Measurements from ENCODE around the gene CELF4.

CELF4 gene

DNA sequence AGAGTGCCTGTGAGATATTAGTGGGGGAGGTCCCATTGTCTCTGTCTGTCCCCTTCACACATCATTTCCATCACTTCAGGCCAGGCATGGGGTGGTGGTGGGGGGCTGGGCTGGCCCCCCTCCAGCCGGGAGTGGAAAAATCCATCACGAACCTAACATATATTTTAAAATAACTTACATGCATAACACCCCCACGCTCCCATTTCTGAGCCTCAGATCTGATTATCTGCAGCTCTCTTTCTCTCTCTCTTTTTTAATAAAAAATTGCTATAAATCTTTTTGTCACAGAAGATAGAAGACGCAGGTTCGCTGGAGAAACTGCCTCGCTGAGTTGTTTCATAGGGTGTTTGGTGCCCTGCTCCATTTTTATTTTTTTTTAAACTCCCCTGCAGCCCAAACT, 159.8 kb downstream of the CELF4 start:
- FAIRE-seq = no peak

DNA sequence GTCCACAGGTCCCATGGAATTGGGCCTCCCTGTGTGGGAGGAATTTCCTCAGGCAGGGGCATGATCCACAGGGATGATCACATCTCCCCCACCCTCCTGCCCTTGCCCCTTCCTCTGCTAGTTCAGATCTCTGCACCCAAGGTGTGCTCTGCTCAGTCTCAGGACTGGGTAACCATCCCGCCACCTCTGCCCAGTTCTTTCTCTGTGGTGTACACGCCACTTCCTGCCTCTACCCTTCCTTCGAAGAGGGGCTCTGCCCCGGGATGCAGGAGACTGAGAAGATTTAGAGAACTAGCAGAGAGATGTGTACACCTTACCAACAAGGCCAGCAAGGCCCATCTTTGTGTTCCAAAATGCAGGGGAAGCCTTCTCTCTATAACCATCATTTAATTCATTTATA, 160.4 kb downstream of the CELF4 start:
- no peak for FAIRE-seq

DNA sequence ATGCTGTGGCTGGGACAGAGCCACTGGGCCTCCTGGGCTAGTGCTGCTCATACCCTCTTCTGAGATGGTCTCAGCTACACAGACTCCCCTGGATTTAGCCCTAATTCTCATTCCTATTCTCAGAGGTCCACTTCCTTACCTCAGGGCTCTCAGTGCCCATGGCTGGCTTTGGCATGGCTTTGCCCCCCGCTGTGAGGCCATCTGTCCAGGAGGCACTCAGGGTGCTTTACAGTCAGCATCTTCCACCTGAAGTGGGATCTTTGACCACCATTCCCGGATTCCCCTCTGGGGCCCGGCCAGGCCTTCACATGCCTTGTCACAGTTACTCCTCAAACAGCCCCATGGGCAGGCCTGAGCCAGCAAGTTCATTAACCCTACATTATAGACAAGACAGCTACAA, 161.8 kb downstream of the CELF4 start:
- no peak for FAIRE-seq

DNA sequence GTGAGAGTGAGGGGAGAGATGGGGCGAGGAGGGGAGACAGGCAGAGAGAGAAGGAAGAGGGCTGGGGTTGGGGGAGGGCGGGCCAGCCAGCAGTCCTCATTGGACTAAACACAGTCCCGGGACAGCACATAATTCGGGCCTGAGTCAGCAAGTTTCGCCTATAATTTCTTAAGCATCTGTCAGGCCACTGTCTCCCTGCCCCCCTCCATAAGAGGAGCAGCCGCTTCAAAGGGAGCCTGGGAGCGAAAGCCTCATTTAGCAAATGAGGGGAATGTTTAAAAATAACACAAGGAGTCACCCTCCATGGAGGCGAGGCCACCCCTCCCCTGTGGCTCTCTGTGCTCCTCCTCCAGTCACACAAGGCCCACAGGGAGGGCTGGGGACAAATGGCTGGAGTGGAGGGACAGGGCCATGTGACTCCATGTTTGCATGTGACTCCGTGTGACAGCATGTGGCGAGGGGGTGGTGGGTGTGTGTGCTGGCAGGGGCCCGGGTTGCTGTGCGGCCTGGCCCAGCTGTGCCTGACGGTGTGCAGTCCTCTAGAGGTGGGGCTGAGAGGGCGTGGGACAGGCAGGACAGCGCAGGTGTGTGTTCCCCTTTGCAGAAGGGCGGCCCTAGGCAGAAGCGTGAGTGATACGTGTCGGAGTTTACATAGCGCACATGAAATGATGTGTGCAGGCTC, 162.4 kb downstream of the CELF4 start:
- FAIRE-seq = no peak

DNA sequence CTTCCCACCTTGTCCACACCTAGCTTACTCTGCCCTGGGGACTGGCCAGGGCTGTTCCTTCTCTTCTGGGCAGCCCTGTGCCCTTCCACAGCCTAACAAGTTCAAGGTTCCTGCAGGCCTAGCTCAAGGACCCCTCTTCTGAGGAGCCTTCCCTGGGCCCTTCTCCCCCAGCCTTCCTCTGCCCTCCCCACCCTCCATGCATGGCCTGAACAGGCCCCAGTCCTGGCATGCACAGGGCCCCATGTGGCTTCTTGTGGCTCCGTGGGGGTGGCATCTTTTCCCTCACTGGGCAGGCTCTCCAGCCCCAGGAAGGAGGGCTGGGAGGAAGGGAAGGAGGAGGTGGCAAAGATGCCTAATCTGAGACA, 162.9 kb downstream of the CELF4 start:
- FAIRE-seq = no peak

DNA sequence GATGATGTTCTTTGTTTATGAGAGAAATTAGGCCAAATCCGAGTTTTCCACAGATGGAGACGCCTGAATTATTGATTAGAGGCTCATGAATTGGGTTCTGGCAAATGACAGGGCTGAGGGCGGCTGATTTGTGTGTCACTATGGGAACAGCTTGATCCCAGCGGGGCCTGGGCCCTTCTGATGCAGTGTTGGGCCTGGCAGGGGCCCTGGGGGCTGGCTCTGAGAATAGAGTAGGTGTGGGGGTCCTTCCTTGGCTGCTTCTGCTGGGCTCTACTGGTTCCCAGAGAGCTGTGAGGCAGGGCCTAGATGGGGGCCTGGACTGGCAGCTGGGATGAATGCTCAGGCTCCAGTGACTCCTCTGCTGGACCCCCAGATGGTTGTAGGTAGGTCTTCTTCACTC, 164.8 kb downstream of the CELF4 start:
- FAIRE-seq = no peak

DNA sequence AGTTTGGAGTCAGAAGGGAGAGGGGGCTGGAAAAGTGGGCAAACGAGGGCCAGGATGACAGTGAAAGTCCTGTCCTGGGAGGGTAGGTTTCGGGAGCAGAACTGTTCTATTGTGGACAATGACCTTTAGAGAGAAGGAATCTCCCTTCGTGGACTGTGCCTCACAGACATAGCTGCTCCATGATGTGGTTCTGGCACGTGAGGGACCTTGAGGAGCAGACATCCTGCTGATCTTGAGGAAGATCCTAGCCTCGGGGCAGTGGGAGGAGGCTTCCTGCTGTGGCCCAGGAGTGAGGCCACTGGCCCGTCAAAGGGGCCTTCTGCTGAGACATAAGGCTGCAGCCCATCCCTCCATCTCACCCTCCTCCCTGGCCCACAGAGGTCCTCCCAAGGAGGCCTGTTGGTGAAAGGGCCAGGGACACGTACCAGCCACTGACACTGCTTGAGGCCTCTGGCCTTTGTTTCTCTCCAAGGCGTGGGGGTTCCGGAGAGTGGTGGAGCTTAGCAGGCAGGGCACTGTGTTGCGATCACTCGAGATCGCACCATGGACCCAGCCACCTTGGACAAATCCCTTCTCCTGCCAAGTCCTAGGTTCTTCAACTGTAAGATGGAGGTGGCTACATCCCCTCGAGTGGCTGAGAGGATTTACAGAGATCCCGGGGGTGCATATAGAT, 167.2 kb downstream of the CELF4 start:
- FAIRE-seq = no peak

DNA sequence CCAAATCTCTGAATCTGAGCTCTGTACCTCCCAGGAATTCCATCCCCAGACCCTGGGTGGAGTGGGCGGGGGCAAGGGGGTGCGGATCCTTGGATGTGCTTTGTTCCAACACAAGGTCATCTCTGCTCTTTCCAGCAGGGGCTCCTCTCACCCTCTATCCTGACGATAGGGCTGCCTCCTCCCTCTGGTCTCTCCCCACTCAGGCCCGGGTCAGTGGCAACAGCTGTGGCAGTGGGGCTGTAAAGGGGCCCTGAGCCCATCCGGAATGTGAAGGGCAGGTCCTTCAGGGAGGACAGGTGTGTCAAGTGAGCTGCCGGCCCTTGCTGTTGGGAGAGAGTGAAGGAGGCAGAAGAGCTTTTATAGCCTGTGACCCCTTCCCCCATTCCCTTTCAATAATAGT, 167.8 kb downstream of the CELF4 start:
- FAIRE-seq = no peak

DNA sequence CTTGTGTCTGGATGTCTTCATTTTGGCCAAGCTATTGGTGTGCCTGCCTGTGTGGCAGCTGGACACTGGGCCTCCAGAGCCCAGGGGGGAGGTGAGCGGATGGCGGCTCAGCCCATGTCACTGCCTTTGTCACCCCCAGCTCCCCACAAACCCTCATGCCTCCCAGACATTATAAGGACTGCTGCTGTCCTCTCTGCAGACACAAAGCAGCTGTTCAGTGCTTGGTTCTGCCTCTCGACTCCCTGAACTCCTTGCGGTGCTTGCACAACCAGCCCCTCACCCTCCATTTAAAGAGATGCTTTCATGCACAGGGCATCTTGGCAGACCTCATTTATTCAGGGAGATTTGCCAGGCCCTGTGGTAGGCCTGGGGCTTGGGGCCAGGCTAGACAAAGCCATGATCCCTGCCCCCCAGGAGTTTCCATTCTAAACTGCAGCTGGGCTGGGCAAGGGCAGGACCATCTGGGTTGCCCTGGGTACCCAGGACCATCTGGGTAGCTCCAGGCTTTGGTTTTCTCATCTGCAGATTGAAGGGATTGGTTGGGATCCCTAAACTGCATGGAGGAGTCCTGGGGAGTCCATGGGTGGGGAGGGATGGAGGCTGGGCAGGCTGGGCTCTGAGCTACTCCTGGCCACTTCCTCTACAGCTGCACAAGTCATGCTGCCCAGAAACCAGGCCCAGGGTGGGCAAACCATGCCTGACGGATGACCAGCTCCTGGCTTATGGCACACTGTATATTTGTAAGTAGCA, 168.5 kb downstream of the CELF4 start:
- FAIRE-seq = no peak

DNA sequence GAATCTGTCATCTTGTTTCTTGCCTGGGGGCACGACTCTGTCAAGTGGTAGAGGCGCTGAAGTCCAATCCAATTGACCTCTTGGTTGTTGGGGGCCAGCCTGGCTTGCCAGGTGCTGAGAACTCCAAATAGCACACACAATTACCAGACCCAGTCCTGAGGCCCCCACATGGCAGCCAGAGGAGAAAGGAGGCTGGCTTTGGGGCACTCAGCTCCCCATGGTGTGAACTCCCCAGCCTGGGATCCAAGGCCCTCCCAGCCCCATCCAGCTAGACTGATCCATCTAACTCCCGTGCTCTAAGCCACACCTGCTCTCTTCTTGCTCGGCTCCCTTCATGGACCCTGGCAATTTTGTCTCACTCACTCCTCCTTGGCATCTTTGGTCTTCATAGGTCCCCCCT, 170.0 kb downstream of the CELF4 start:
- no peak for FAIRE-seq

DNA sequence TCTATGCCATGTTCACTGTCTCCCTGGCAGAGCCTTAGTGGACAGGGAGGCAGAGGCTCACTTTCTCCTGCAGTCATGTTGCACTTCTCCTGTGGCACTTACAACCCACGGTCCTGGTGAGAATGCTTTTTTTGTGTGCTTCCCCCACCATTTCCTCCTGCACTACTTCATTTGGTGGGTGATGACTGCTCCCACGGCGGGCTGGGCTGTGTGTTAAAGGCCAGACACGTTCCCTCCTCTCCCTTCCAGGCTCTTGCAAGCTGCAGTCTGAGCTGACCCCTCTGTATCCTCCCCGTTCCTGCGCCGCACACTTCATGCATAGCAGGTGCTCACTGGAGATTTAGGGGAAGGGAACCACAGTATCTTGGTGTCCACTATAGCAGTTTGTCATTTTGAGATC, 170.5 kb downstream of the CELF4 start:
- no peak for FAIRE-seq

DNA sequence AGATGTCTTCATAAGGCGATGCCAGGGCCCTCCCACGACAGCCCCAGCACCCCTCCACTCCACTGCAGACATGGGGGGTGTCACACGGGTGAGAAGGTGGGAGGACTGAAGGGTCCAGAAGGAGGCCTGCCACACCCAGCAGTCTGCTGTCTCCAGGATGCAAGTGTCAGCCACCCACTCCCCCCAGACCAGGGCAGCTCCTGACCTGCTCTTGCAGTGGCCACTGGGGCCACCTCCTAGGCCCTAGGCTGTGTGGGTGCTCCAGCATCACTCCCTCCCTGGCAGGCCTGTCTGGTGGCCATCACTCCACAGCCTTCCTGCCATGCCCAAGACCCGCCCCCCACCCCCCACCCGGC, 171.0 kb downstream of the CELF4 start:
- FAIRE-seq = no peak

DNA sequence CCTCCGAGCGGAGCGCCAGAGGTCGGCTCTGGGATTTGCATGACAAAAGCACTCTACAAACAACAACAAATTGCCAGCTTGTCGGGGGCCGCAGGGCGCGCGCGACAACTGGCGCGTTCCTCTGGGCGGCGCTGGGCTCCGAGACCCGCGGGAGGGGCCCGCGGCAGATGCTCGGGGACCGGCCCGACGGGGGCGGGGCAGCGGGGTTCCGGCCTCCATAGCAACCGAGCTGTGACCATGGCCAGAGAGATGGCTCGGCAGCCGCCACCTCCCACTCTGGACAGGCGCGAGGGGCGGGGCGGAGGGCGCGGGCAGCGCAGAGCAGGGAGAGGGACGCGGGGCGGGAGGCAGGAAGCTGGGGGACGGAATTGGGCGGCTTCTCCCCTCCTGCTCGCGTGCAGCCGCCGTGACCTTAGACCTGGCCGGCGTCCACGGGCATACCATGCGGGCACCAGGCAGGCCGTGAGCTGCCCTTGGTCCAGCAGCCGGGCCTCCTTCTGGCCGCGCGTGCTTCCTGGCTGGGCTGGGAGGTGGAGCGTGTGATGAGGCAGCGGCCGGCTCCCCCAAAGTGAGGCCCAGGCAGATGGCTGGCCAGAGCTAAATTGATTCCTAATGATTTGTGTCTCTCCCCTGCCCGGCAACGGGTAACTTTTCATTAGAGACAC, 171.5 kb downstream of the CELF4 start:
- no peak for FAIRE-seq

DNA sequence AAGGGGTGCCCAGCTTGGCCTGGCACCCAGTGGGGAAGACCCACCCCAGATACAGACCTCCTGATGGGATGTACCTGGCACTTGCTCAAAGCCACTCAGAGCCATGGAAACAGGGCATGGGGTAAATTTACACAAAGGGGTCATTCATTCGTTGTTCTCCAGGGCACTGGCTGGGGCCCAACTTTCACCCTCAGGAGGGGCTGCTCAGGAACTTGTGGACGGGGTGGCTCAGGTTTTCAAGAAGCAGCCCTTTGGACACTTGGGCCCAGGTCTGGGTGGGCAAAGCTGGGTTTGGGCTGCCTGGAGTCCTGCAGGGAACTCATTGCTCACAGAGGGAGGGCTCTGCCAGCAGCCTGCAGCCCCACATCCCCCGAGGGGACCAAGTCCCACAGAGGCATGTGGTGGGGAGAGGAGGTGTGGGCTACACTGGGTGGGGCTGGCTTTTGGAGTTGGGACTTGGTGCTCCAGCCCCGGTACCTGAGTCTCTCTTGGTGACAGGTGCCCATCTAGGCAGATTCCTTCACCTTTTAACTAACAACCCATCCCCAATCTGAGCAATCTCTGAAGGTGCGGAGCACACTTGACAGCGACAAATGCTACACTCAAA, 172.3 kb downstream of the CELF4 start:
- FAIRE-seq = no peak

DNA sequence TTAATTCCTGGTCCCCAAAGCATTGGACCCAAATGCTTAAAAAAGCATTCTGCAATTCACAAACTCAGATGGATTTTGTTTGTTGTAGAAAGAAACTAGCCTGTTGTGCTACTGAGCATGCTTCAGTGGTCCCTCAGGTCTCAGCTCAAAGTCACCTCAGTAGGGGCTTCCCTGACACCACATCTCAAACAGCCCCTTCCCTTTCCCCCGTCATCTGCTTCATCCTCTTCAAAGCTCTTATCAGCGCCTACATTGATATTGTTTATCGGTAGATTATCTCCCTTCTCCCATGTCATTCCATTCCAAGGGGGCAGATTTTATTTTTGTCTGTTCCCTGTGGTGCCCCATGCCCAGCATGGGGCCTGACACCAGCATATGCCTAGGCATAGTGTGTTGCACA, 172.9 kb downstream of the CELF4 start:
- no peak for FAIRE-seq

DNA sequence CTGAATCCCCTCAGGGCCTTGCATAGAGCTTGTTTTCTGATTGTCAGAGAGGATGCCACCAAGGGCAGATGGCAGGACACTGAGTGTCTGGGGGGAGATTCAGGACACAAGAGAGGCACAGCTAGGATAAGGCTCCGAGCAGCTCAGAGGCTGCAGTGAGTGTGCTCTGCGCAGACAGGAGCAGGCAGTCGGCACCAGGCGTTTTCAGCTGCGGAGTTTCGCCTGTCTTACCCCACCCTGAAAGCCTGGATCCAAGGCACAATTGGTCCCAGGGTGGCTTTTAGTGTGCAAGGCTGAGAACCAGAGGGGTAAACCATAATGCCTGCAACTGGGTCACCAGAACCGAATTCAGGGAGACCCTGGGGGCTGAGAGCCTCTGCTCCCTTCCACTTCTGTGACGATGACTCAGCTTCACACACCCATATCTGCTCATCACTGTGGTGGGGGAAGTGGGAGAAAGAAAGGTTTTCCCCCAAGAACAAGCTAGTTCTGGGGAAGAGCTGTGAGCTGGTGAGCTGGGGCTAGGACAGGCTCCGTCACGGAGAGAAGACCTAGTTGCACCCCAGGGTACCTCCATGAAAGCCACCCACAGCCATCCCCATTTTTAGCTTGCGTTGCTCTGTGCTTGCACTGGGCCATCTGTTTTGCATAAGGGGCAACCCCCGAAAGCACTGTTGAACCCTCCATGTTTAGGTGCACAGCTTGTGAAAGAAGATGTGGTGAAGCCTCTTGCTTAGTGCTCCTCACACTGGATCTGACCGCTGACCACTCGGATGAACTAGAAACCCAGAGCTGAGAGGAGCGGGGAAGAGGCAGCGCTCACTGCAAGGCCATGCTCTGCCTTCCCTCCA, 173.7 kb downstream of the CELF4 start:
- no peak for FAIRE-seq

DNA sequence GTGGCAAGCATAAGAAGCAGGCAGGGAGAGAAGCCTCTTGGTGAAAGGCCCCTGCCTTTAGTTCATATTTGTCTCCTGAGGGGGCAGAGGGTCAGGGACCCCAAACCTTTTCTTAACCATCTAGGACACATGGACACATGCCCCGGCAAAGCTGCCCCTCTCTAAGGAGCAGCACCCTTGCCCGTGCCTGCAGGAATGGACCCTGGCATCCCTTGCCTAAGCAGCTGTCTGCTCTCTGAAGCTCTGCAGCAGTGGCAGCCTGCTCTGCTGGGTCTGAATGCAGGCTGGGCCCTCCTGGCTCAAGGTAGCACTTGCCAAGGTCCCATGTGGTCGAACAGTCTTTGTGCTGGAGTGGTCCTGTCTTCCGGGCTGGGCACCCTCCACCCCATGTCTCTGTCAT, 174.4 kb downstream of the CELF4 start:
- FAIRE-seq = no peak

DNA sequence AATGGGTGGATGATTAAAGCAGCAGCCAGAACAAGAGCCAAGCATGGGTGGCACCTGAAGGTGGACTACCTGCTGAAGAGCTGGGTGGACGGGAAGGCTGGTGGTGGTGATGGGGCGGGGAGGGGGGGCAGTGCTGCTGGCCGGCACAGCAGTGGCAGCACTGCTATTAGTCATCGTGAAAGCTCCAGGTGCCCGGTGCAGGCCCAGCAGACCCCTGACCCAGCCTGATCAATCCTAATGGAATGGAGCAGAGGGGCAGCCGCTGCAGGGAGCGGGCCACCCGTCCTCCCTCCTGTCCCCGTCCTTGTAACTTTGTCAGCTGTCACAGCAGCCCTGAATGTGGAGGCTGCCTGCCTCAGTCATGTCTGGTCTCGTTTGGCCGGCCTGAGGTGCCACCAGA, 174.9 kb downstream of the CELF4 start:
- FAIRE-seq = no peak

DNA sequence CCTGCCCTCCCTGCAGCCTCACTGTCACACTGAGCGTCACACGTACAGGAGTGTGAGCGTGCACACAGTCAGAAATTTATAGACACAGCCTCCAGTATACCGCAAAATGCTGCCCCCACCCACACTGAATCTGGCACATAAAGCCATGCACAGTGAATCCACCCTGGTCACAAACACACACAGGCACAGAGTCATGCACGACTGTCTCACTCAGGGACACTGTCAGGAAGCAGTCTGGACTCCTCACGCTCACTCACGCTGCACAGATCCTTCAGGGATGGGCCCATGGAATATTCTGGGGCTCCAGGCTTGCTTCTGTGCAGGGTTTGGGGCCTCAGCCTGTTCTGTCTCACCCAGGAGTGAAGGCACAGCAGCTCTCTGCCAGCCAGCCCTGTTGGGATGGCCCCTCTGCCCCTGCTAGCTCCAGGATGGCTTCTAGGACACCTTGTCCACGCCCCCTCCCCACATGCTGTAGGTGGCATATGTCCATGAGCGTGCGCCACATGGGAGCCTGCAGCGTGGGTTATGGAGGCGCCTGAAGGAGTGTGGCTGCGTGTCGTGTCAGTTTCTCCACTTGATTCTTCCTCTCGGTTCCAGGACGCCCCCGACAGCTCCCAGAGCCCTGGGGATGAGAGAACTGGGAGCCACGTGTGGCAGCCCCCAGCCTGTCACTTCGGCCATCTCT, 175.8 kb downstream of the CELF4 start:
- no peak for FAIRE-seq

DNA sequence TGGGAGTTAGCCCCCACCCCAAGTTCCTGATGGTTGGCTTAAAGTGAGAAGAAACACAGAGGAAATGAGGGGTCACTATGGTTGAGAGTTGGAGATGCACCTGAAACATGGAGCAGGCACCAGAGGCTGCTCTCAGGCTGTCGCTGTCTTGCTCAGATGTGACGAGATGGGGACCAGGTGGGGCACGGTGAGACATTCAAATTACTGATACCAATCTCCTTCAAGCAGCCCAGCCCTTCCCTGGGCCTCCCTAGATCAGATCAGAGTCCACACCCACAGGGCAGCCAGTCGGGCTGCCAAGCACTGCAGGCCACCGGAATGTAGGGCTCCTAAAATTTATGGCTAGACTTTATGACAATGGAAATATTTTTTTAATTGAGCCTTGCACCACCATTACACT, 176.6 kb downstream of the CELF4 start:
- no peak for FAIRE-seq

DNA sequence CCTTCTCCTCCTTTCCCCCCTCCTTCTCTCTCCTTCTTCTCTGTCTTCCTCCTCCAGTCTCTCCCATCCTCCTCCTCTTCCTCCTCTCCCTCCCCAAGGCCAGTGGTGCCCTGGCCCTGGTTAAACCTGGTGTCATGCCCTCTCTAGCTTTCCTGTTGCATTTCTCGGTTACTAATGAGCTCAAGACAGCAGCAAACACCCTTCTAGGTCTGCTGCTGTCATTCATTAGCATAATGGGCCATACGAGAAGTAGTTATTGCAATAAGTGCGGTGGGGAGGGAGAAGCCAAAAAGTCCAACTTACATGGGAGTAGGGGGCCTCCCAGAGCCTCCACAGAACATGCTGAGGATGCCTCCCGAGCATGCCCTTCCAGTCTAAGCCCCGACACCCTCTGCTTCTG, 177.2 kb downstream of the CELF4 start:
- no peak for FAIRE-seq

Measured in A204.1 (cell line).